IMR-90 (cell line): Measurements from ENCODE around the gene SLC12A1. TPM values are rescaled to one million over a fixed set of nuclear protein-coding genes. Genes with fewer than 3 reads are reported as not detected.

Experiments used
- ATAC-seq: fragments of 200-7000 bp; cut with Tn5 transposase; 2 replicates; pipeline ENCODE4 v1.9.1; 2020; ENCODE audit warnings: low read depth, mild to moderate bottlenecking, moderate library complexity
- BruUV-seq: library from RNA; stranded (reverse); fragments of 400-500 nt; replicated peaks from 2 replicates; lab custom pipeline; 2021; lab: Mats Ljungman, UMichigan
- CTCF ChIA-PET: fragments of 300-600 bp; formaldehyde crosslinking; extraction: SDS; loops from one replicate; lab custom pipeline; 2021; ENCODE audit warnings: antibody characterized with exemption; lab: Yijun Ruan, JAX
- POLR2A ChIA-PET: fragments of 300-600 bp; sonication (Branson Sonifier 250); formaldehyde crosslinking; loops from one replicate; lab custom pipeline; 2022; ENCODE audit warnings: antibody characterized with exemption; ENCODE audit not compliant: unreplicated experiment; lab: Charles Lee
- DNase-seq: peaks from one replicate; pipeline ENCODE4 v3.0.0; 2013
- H2AFZ ChIP-seq: replicated peaks from 2 replicates; pipeline ENCODE3; 2013; ENCODE audit warnings: low read length, mild to moderate bottlenecking; ENCODE audit not compliant: poor library complexity
- H2AK5ac ChIP-seq: 2 replicates; pipeline ENCODE4 v1.6.1; 2013; ENCODE audit warnings: low read depth, low read length, inconsistent platforms
- H2AK9ac ChIP-seq: replicated peaks from 2 replicates; pipeline ENCODE3; 2013; ENCODE audit warnings: mild to moderate bottlenecking, low read depth, low read length, moderate library complexity; ENCODE audit not compliant: poor library complexity
- H2BK120ac ChIP-seq: 2 replicates; pipeline ENCODE4 v1.6.1; 2013; ENCODE audit warnings: low read depth, low read length, inconsistent platforms
- H2BK15ac ChIP-seq: 3 replicates; pipeline ENCODE4 v1.6.1; 2013; ENCODE audit warnings: low read depth, low read length, inconsistent platforms
- H2BK20ac ChIP-seq: 2 replicates; pipeline ENCODE4 v1.6.1; 2013; ENCODE audit warnings: low read depth, mild to moderate bottlenecking, inconsistent platforms, low read length, moderate library complexity
- H2BK5ac ChIP-seq: 2 replicates; pipeline ENCODE4 v1.6.1; 2013; ENCODE audit warnings: mild to moderate bottlenecking, low read depth, low read length, inconsistent platforms; ENCODE audit not compliant: poor library complexity, severe bottlenecking
- H3K14ac ChIP-seq: replicated peaks from 2 replicates; pipeline ENCODE4 v1.6.1; 2013; ENCODE audit warnings: low read depth, low read length, inconsistent platforms
- H3K18ac ChIP-seq: 2 replicates; pipeline ENCODE4 v1.6.1; 2013; ENCODE audit warnings: low read depth, low read length, control low read depth
- H3K23ac ChIP-seq: 2 replicates; pipeline ENCODE4 v1.6.1; 2013; ENCODE audit warnings: low read depth, low read length, inconsistent platforms
- H3K27ac ChIP-seq: 2 replicates; pipeline ENCODE4 v1.5.1; 2013; ENCODE audit warnings: mild to moderate bottlenecking, control low read depth, low read length; ENCODE audit not compliant: insufficient read depth
- H3K27me3 ChIP-seq: 2 replicates; pipeline ENCODE4 v1.6.1; 2013; ENCODE audit warnings: low read length; ENCODE audit not compliant: control insufficient read depth, insufficient read depth
- H3K36me3 ChIP-seq: 2 replicates; pipeline ENCODE4 v1.6.1; 2013; ENCODE audit warnings: low read length, mixed read lengths; ENCODE audit not compliant: control insufficient read depth, insufficient read depth
- H3K4ac ChIP-seq: 2 replicates; pipeline ENCODE4 v1.6.1; 2013; ENCODE audit warnings: low read depth, low read length, inconsistent platforms
- H3K4me1 ChIP-seq: 2 replicates; pipeline ENCODE4 v1.6.1; 2013; ENCODE audit warnings: low read length, mixed read lengths; ENCODE audit not compliant: control insufficient read depth, insufficient read depth
- H3K4me2 ChIP-seq: 2 replicates; pipeline ENCODE4 v1.6.1; 2013; ENCODE audit warnings: low read depth, mild to moderate bottlenecking, control low read depth, low read length, moderate library complexity
- H3K4me3 ChIP-seq: 2 replicates; pipeline ENCODE4 v1.5.1; 2013; ENCODE audit warnings: low read depth, mild to moderate bottlenecking, control low read depth, low read length, moderate library complexity; ENCODE audit not compliant: insufficient read depth
- H3K56ac ChIP-seq: 2 replicates; pipeline ENCODE4 v1.6.1; 2013; ENCODE audit warnings: low read length, inconsistent platforms; ENCODE audit not compliant: insufficient read depth; ENCODE audit errors: extremely low read depth
- H3K79me1 ChIP-seq, 2 experiments: 2 replicates each; pipeline ENCODE4 v1.6.1; 2013; ENCODE audit warnings: low read length in 2 of 2, inconsistent platforms in 1 of 2, low read depth in 1 of 2
- H3K9ac ChIP-seq: 2 replicates; pipeline ENCODE4 v1.6.1; 2013; ENCODE audit warnings: low read depth, low read length, control low read depth
- H3K9me1 ChIP-seq: 2 replicates; pipeline ENCODE4 v1.6.1; 2013; ENCODE audit warnings: low read length, inconsistent platforms; ENCODE audit not compliant: insufficient read depth
- H3K9me3 ChIP-seq: 2 replicates; pipeline ENCODE4 v1.6.1; 2013; ENCODE audit warnings: low read length; ENCODE audit not compliant: control insufficient read depth, insufficient read depth
- H4K20me1 ChIP-seq: 2 replicates; pipeline ENCODE4 v1.6.1; 2013; ENCODE audit warnings: low read length, inconsistent platforms; ENCODE audit not compliant: insufficient read depth
- H4K5ac ChIP-seq: 2 replicates; pipeline ENCODE4 v1.6.1; 2013; ENCODE audit warnings: mild to moderate bottlenecking, low read depth, low read length, control low read depth
- H4K8ac ChIP-seq, 2 experiments: 2 replicates each; pipeline ENCODE4 v1.6.1; 2013; ENCODE audit warnings: low read depth in 2 of 2, low read length in 2 of 2, control low read depth in 1 of 2, inconsistent platforms in 1 of 2
- H4K91ac ChIP-seq: 2 replicates; pipeline ENCODE4 v1.6.1; 2013; ENCODE audit warnings: low read depth, low read length, inconsistent platforms; ENCODE audit not compliant: insufficient read depth
- BHLHE40 ChIP-seq: fragments of 150-350 bp; IDR thresholded peaks from 2 replicates; pipeline ENCODE4 v1.6.1; 2016; ENCODE audit warnings: mild to moderate bottlenecking, low read depth, low read length
- CHD1 ChIP-seq: IDR thresholded peaks from 2 replicates; pipeline ENCODE4 v1.6.1; 2012; ENCODE audit warnings: low read depth, low read length, improper control_type of control experiment
- ELK1 ChIP-seq: fragments of 150-350 bp; IDR thresholded peaks from 2 replicates; pipeline ENCODE4 v1.6.1; 2016; ENCODE audit warnings: low read depth, mild to moderate bottlenecking, low read length, moderate library complexity, borderline replicate concordance
- MAFK ChIP-seq: IDR thresholded peaks from 2 replicates; pipeline ENCODE4 v1.6.1; 2012; ENCODE audit warnings: low read depth, low read length, improper control_type of control experiment
- MAZ ChIP-seq: IDR thresholded peaks from 2 replicates; pipeline ENCODE4 v1.6.1; 2012; ENCODE audit warnings: low read depth, mild to moderate bottlenecking, low read length, improper control_type of control experiment, moderate library complexity, borderline replicate concordance
- MXI1 ChIP-seq: IDR thresholded peaks from 2 replicates; pipeline ENCODE4 v1.6.1; 2012; ENCODE audit warnings: low read depth, mild to moderate bottlenecking, low read length, moderate library complexity, borderline replicate concordance
- NFE2L2 ChIP-seq: fragments of 150-350 bp; IDR thresholded peaks from 2 replicates; pipeline ENCODE4 v1.6.1; 2016; ENCODE audit warnings: low read depth, mild to moderate bottlenecking, low read length
- RAD21 ChIP-seq: IDR thresholded peaks from 2 replicates; pipeline ENCODE4 v1.6.1; 2012; ENCODE audit warnings: low read length, improper control_type of control experiment
- RCOR1 ChIP-seq: IDR thresholded peaks from 2 replicates; pipeline ENCODE4 v1.6.1; 2012; ENCODE audit warnings: mild to moderate bottlenecking, low read length, improper control_type of control experiment; ENCODE audit not compliant: insufficient replicate concordance
- SMC3 ChIP-seq: fragments of 150-350 bp; IDR thresholded peaks from 2 replicates; pipeline ENCODE4 v1.6.1; 2016; ENCODE audit warnings: low read depth, mild to moderate bottlenecking, antibody characterized with exemption, low read length, moderate library complexity
- USF2 ChIP-seq: fragments of 150-350 bp; IDR thresholded peaks from 2 replicates; pipeline ENCODE4 v1.6.1; 2017; ENCODE audit warnings: mild to moderate bottlenecking, antibody characterized with exemption, low read length, low read depth
- WGBS, 2 experiments: methylation state at CpG; one replicate each; pipeline versions ENCODE4 v1.1.5 to v1.1.7; 2013; ENCODE audit warnings: missing lambda C conversion rate in 2 of 2; ENCODE audit not compliant: insufficient read length in 1 of 2; ENCODE audit errors: extremely low coverage in 2 of 2; 5-methylcytosine and 5-hydroxymethylcytosine counted together
- dilution Hi-C: fragments of 300-500 bp; cut with HindIII; formaldehyde crosslinking; loops from one replicate; pipeline ENCODE4 v1.14.3; 2018; ENCODE audit warnings: low sequenced_read_pairs; ENCODE audit not compliant: unreplicated experiment
- in situ Hi-C: fragments of 300-500 bp; cut with MboI; formaldehyde crosslinking; loops from 3 replicates; pipeline ENCODE4 v1.14.3; 2019; ENCODE audit warnings: low sequenced_read_pairs, inconsistent platforms, mixed read lengths
- intact Hi-C: fragments of 100-400 bp; cut with micrococcal nuclease; formaldehyde crosslinking; loops from 2 replicates; pipeline ENCODE4 v1.10.0; 2022
- polyA plus RNA-seq, 3 experiments: library from polyadenylated mRNA; depleted of rRNA; stranded (reverse); fragments of >200 nt; gene quantifications; 2 replicates each; pipeline ENCODE4 v1.2.3, GENCODE V29; 2012; ENCODE audit warnings: low replicate concordance in 1 of 3
- total RNA-seq: library from RNA; depleted of rRNA; stranded (reverse); fragments of >200 nt; gene quantifications from 2 replicates; pipeline ENCODE4 v1.2.3, GENCODE V29; 2012

SLC12A1 gene
- total and polyA plus RNA-seq, 2 of the 4 experiments (the other 2 are of a cell fraction) = not detected

DNA sequence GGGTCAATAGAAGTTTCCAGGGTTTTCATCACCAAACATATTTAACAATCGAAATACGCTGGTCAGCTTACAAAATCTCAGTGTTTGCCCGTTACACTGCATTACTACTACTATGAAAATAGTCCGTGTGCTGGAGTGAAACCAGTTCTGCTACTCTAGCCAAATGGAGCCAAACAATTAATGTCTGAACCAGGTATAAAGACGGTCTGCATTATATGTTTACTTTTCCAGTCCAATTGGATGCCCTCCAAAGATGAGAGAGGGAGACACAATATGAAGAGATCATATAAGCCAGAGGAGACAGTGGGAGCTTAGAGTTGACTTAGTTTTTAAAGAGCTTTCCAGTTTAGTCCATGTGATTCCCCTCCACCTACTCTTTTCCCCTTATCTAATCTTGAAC, 118.8 kb downstream of the SLC12A1 start:
- BruUV-seq = no TSS peak
- Histone ChIP-seq H3K27me3 (no peaks in the 10 kb centered on the region), H3K9ac (no peak overlapping the region), H3K36me3 (no peaks in the 10 kb centered on the region), H3K4me2 (no peak overlapping the region), H2AK5ac (no peak overlapping the region), H4K8ac (no peak overlapping the region), H2BK15ac (no peak overlapping the region), H3K27ac (no peak overlapping the region), H3K56ac (no peak overlapping the region), H3K9me1 (no peaks in the 10 kb centered on the region), H3K9me3 (no peaks in the 10 kb centered on the region), H2BK20ac (no peak overlapping the region), H4K20me1 (no peaks in the 10 kb centered on the region), H2AK9ac (no peak overlapping the region), H2BK5ac (no peak overlapping the region), H3K4ac (no peak overlapping the region), H3K23ac (no peak overlapping the region), H2AFZ (no peak overlapping the region), H4K91ac (no peak overlapping the region), H3K18ac (no peak overlapping the region), H3K79me1 (peaks cover 0 to 8% of the 10 kb centered on the region in 2 experiments; a peak in 1 of 4 replicates), H2BK120ac (no peak overlapping the region), H3K4me1 (no peaks in the 10 kb centered on the region; the same call in 1 of the 2 replicates), H3K4me3 (no peak overlapping the region), H4K5ac (no peak overlapping the region), H3K14ac (no peak overlapping the region)
- dilution Hi-C loops = no loop called here
- WGBS, 2 experiments = no CpG with 5 or more reads among the region's 5 CpGs
- DNase-seq (no peak), ATAC-seq (no peak)
- in situ Hi-C loops = no loop called here
- POLR2A ChIA-PET = no interaction called here
- CTCF ChIA-PET = no interaction called here
- TF ChIP-seq NFE2L2 (no peak), ELK1 (no peak), RAD21 (no peak), MXI1 (no peak), RCOR1 (no peak), CHD1 (no peak), BHLHE40 (no peak), MAFK (no peak), SMC3 (no peak), MAZ (no peak), USF2 (no peak)
- intact Hi-C loops = no loop called here
